PC-3 (cell line): Measurements from ENCODE around the gene PIK3CG. TPM values are rescaled to one million over a fixed set of nuclear protein-coding genes. Genes with fewer than 3 reads are reported as not detected.

ENCODE experiments used
- ATAC-seq: fragments of 200-7000 bp; cut with Tn5 transposase; 2 replicates; pipeline ENCODE4 v1.9.1; 2020; ENCODE audit warnings: mild to moderate bottlenecking, moderate library complexity
- BruUV-seq: library from RNA; stranded (reverse); fragments of 400-500 nt; replicated peaks from 2 replicates; lab custom pipeline; 2021; lab: Mats Ljungman, UMichigan
- CTCF ChIA-PET: fragments of 300-600 bp; sonication (Branson Sonifier 250); formaldehyde crosslinking; loops from one replicate; lab custom pipeline; 2022; ENCODE audit warnings: antibody characterized with exemption; lab: Charles Lee
- POLR2A ChIA-PET: fragments of 300-600 bp; sonication (Branson Sonifier 250); formaldehyde crosslinking; loops from one replicate; lab custom pipeline; 2022; ENCODE audit warnings: antibody characterized with exemption; ENCODE audit not compliant: unreplicated experiment; lab: Charles Lee
- DNase-seq: peaks from one replicate; pipeline ENCODE4 v3.0.0-alpha.2; 2015
- H2AFZ ChIP-seq: fragments of 300-600 bp; sonication (generic); 2 replicates; pipeline ENCODE4 v1.6.0; 2016; ENCODE audit warnings: antibody characterized with exemption, low read length
- H3F3A ChIP-seq: fragments of 300-600 bp; sonication (generic); one replicate; pipeline ENCODE4 v1.6.0; 2017; ENCODE audit warnings: antibody characterized with exemption, low read length, control low read depth, mild to moderate bottlenecking; ENCODE audit not compliant: unreplicated experiment
- H3K27ac ChIP-seq: fragments of 300-600 bp; sonication (generic); 2 replicates; pipeline ENCODE4 v1.5.1; 2016; ENCODE audit warnings: mild to moderate bottlenecking, low read length
- H3K27me3 ChIP-seq: fragments of 300-600 bp; sonication (generic); 2 replicates; pipeline ENCODE4 v1.6.1; 2016; ENCODE audit warnings: low read length, mixed read lengths
- H3K36me3 ChIP-seq: fragments of 300-600 bp; sonication (generic); 2 replicates; pipeline ENCODE4 v1.6.1; 2016; ENCODE audit warnings: low read depth, mixed run types, low read length, mixed read lengths
- H3K4me1 ChIP-seq: fragments of 300-600 bp; sonication (generic); 2 replicates; pipeline ENCODE4 v1.5.1; 2016; ENCODE audit warnings: low read length; ENCODE audit not compliant: insufficient read depth
- H3K4me2 ChIP-seq: fragments of 300-600 bp; sonication (generic); 2 replicates; pipeline ENCODE4 v1.6.0; 2016; ENCODE audit warnings: low read length
- H3K4me3 ChIP-seq: fragments of 300-600 bp; sonication (generic); 2 replicates; pipeline ENCODE4 v1.5.1; 2016; ENCODE audit warnings: mild to moderate bottlenecking, low read length, mixed read lengths
- H3K79me2 ChIP-seq: fragments of 300-600 bp; sonication (generic); 2 replicates; pipeline ENCODE4 v1.6.1; 2017; ENCODE audit warnings: low read length, mixed read lengths
- H3K9ac ChIP-seq: fragments of 300-600 bp; sonication (generic); 2 replicates; pipeline ENCODE4 v1.6.0; 2016; ENCODE audit warnings: mild to moderate bottlenecking, low read length
- H3K9me2 ChIP-seq: fragments of 300-600 bp; sonication (generic); replicated peaks from 2 replicates; pipeline ENCODE4 v1.6.1; 2016; ENCODE audit warnings: mixed run types, low read length, mixed read lengths
- H3K9me3 ChIP-seq: fragments of 300-600 bp; sonication (generic); 2 replicates; pipeline ENCODE4 v1.6.1; 2016; ENCODE audit warnings: low read length, mixed read lengths
- H4K20me1 ChIP-seq: fragments of 300-600 bp; sonication (generic); 2 replicates; pipeline ENCODE4 v1.6.1; 2016; ENCODE audit warnings: low read length, mixed read lengths
- EZH2 ChIP-seq: fragments of 300-600 bp; sonication (generic); IDR thresholded peaks from one replicate; pipeline ENCODE4 v1.6.1; 2017; ENCODE audit warnings: antibody characterized with exemption, mild to moderate bottlenecking, low read length; ENCODE audit not compliant: unreplicated experiment
- EZH2phosphoT487 ChIP-seq: fragments of 300-600 bp; sonication (generic); IDR thresholded peaks from 2 replicates; pipeline ENCODE4 v1.6.1; 2018; ENCODE audit warnings: mild to moderate bottlenecking, antibody characterized with exemption, low read length, borderline replicate concordance
- intact Hi-C: fragments of 100-400 bp; cut with micrococcal nuclease; formaldehyde crosslinking; loops from 2 replicates; pipeline ENCODE4 v1.9.0; 2023
- total RNA-seq: library from RNA; depleted of rRNA; stranded (reverse); fragments of >200 nt; gene quantifications from 2 replicates; pipeline ENCODE4 v1.2.3, GENCODE V29; 2014
- TF ChIP-seq, protein P1 (sequence below): fragments of 300-600 bp; sonication (generic); conservative IDR thresholded peaks from 2 replicates; pipeline ENCODE4 v1.5.1; 2017; ENCODE audit warnings: antibody characterized with exemption, low read depth, mild to moderate bottlenecking, low read length

PIK3CG gene
- total RNA-seq, 1 experiment from 2014 or later: not detected

GRCh38 chr7:106870983-106871410, 5.9 kb downstream of the PIK3CG start:
- H4K20me1 ChIP-seq: no peaks in the 10 kb centered on the region
- no TSS peak for BruUV-seq
- TF ChIP-seq EZH2 (no peak), EZH2phosphoT487 (no peak)
- TF ChIP-seq, protein P1, sequence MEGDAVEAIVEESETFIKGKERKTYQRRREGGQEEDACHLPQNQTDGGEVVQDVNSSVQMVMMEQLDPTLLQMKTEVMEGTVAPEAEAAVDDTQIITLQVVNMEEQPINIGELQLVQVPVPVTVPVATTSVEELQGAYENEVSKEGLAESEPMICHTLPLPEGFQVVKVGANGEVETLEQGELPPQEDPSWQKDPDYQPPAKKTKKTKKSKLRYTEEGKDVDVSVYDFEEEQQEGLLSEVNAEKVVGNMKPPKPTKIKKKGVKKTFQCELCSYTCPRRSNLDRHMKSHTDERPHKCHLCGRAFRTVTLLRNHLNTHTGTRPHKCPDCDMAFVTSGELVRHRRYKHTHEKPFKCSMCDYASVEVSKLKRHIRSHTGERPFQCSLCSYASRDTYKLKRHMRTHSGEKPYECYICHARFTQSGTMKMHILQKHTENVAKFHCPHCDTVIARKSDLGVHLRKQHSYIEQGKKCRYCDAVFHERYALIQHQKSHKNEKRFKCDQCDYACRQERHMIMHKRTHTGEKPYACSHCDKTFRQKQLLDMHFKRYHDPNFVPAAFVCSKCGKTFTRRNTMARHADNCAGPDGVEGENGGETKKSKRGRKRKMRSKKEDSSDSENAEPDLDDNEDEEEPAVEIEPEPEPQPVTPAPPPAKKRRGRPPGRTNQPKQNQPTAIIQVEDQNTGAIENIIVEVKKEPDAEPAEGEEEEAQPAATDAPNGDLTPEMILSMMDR: no peak
- H3K9me2 ChIP-seq: no peaks in the 10 kb centered on the region
- intact Hi-C loops: no loop called here
- ChIA-PET POLR2A (no interaction called here), CTCF (no interaction called here)
- no peak overlapping the region for H3K9ac ChIP-seq
- H3K27ac ChIP-seq: no peak overlapping the region
- ATAC-seq (no peak), DNase-seq (no peak)
- no peaks in the 10 kb centered on the region for H3K36me3 ChIP-seq
- no peak overlapping the region for H3K4me3 ChIP-seq
- H3K4me1 ChIP-seq: no peaks in the 10 kb centered on the region
- no peaks in the 10 kb centered on the region for H3K79me2 ChIP-seq
- H3K9me3 ChIP-seq: no peaks in the 10 kb centered on the region
- H3K27me3 ChIP-seq: peaks cover 47% of the 10 kb centered on the region
- no peak overlapping the region for H3K4me2 ChIP-seq
- no peak overlapping the region for H2AFZ ChIP-seq
- H3F3A ChIP-seq: no peaks in the 10 kb centered on the region

GRCh38 chr7:106871793-106872571, 6.9 kb downstream of the PIK3CG start:
- Histone ChIP-seq H4K20me1 (no peaks in the 10 kb centered on the region), H3K9me2 (no peaks in the 10 kb centered on the region), H3K27ac (no peak overlapping the region), H2AFZ (no peak overlapping the region), H3K4me2 (no peak overlapping the region), H3K9me3 (no peaks in the 10 kb centered on the region), H3K4me3 (no peak overlapping the region), H3K79me2 (no peaks in the 10 kb centered on the region), H3K27me3 (peaks cover 45% of the 10 kb centered on the region), H3K4me1 (no peaks in the 10 kb centered on the region), H3K36me3 (no peaks in the 10 kb centered on the region), H3K9ac (no peak overlapping the region), H3F3A (no peaks in the 10 kb centered on the region)
- BruUV-seq: no TSS peak
- DNase-seq (no peak), ATAC-seq (no peak)
- TF ChIP-seq EZH2phosphoT487 (no peak), EZH2 (no peak)
- TF ChIP-seq, protein P1: no peak
- POLR2A ChIA-PET: no interaction called here
- intact Hi-C loops: no loop called here
- CTCF ChIA-PET: no interaction called here

DNA sequence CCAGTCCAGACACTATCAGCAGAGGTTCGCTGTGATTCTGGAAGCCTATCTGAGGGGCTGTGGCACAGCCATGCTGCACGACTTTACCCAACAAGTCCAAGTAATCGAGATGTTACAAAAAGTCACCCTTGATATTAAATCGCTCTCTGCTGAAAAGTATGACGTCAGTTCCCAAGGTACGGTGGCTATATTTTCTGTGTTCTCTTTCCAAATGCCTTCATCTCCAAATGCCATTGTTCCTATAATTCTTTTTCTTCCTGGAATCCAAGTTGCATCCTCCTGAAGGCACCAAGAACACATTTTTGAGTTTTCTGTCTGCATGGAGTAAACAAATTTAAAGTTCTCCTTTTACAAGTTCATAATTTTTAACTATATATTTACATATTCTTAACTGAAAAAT, 7.7 kb downstream of the PIK3CG start:
- H3F3A ChIP-seq: no peaks in the 10 kb centered on the region
- no peak overlapping the region for H3K4me3 ChIP-seq
- DNase-seq: no peak
- H4K20me1 ChIP-seq: no peaks in the 10 kb centered on the region
- H3K4me1 ChIP-seq: no peaks in the 10 kb centered on the region
- peaks cover 47% of the 10 kb centered on the region for H3K27me3 ChIP-seq
- no peaks in the 10 kb centered on the region for H3K36me3 ChIP-seq
- POLR2A ChIA-PET: no interaction called here
- H3K79me2 ChIP-seq: no peaks in the 10 kb centered on the region
- TF ChIP-seq, protein P1: no peak
- no peak for TF ChIP-seq EZH2
- no peak for TF ChIP-seq EZH2phosphoT487
- H3K9me3 ChIP-seq: no peaks in the 10 kb centered on the region
- CTCF ChIA-PET: no interaction called here
- no peak overlapping the region for H3K4me2 ChIP-seq
- no peak for ATAC-seq
- no peak overlapping the region for H3K9ac ChIP-seq
- no peak overlapping the region for H2AFZ ChIP-seq
- BruUV-seq: no TSS peak
- H3K9me2 ChIP-seq: no peaks in the 10 kb centered on the region
- intact Hi-C loops: no loop called here
- no peak overlapping the region for H3K27ac ChIP-seq
